Stimulated activated CD4-positive, alpha-beta T cell treated with anti-CD3 and anti-CD28 coated beads, TNF-alpha, amount 100 ng/mL, for 24 hours (primary cell): ENCODE data around the gene C2CD2.
"Not testable (repeated sequence)": the region's sequence is repeated elsewhere in the genome, so short reads cannot be mapped to it uniquely, and the experiment has no call there.

Experiments
- DNase-seq, 3 experiments: peaks; one replicate each; pipeline ENCODE4 v3.0.0-alpha.2; 2020; ENCODE audit warnings: low read depth in 3 of 3

The C2CD2 gene

DNA sequence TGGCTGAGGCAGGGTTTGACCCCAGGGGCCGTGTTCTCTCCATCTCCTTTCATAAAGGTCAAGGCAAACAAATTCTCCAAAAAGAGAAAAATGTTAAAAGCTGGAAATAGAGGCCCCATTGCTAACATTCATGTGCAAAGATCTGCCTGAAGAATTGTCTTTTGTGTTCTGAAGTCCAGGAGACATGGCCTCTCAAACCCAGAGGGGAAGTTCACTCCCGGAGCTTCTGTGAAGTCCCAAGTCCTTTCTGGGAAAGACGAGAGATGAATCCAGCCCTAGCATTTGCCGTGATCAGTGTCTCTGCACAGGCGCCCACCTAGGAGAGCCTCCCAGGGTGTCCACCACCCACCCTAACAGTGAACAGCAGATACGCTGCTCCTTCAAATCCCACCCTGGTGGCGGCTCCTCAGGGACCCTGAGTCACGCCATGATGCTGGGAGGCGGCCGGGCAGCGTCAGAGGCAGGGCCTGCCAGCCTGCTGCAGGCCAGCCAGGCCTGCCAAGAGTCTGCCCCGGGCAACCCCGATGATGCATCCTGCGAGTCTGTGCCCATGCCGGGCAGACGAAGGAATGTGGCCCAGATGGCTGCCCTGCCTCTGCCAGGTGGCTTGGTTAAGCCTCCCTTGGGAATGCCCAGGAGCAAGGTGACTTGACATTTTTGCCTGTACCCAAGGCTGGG lies 5.2 kb upstream of the C2CD2 start:
- no peak for DNase-seq

DNA sequence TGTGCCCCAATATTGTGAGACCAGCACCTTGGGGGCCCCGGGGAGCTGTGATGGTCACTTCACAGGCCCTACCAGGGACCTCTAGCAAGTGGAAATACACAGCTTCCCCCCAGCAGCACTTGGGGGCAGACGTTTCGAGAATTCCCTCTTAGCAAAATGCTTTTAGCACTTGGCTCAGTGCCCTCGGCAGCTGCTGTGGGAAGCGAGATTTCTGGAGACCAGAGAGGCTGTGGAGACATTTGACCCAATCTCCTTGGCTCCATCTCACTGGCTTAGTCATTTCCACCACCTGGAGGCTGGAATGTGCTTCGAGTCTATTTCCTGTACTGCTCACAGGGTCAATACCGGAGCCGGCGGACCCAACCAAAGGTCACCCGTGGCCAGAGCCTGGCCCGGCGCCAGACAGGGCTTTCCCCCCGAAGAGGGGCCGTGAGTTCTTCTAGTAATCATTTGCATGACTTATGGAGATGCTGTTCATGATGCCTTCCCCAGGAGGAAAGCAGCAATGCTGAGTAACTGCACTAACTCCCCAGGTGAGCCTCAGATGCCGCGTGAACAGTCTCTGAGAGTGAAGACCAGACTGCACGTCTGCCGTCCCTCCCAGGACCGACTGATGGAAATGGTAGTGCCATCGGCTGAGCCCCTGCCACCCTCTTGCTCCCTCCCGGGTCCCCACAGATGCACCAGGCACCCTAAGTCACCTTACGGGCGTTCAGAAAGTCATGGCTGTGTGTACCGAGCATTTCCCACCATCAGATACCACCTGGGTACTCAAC lies 4.4 kb upstream of the C2CD2 start:
- no peak for DNase-seq

GRCh38 chr21:41956926-41957729 lies 3.3 kb upstream of the C2CD2 start:
- no peak for DNase-seq

DNA sequence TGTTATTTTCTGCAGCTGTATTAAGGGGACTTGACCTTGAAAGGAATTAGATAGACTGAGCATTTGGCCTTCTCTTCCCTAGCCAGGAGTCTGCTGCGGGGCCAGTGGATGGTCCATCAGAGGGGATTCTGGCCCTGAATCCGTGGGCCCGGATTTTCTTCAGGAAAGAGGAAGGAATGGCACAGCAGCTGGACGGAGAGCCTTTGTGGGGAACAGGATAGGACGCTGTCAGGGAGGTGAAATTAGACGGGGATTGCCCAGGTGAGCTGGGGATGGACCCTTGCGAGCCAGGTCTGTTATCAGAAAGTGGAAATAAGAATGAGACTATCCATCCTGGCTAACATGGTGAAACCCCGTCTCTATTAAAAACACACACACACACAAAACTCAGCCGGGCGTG lies 1.7 kb upstream of the C2CD2 start:
- DNase-seq: no peak

- DNase-seq: no peak
Measured at GRCh38 chr21:41954654-41955499, 1.1 kb upstream of the C2CD2 start.

DNA sequence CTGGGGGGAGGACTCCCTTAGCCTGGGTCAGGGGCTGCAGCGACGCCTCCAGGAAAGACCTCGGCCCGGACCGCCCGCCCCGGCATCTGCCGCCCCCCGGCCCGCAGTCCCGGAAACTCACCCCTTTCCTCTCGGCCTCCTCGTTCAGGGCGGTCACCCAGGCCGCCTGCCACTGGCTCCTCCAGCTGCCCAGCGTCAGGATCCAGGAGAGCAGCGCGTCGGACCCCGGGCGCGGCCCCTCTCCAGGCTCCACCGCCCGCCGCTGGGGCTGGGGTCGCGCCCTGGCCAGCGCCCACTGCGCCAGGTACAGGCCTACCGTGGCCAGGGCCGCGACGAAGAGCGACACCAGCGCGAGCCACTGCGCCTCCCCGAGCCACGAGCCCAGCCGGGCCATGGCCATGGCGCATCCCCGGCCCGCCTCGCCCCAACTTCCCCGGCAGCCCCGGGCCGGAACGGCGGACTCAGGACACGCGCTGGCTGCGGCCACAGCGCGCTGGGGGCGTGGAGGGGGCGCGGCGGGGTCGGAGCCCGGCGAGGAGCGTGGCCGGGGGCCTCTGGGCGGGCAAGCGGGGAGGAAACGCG lies 478 bp downstream of the C2CD2 start:
- DNase-seq: no peak

- no peak for DNase-seq
Measured at GRCh38 chr21:41952568-41953248, 1.1 kb downstream of the C2CD2 start.

DNA sequence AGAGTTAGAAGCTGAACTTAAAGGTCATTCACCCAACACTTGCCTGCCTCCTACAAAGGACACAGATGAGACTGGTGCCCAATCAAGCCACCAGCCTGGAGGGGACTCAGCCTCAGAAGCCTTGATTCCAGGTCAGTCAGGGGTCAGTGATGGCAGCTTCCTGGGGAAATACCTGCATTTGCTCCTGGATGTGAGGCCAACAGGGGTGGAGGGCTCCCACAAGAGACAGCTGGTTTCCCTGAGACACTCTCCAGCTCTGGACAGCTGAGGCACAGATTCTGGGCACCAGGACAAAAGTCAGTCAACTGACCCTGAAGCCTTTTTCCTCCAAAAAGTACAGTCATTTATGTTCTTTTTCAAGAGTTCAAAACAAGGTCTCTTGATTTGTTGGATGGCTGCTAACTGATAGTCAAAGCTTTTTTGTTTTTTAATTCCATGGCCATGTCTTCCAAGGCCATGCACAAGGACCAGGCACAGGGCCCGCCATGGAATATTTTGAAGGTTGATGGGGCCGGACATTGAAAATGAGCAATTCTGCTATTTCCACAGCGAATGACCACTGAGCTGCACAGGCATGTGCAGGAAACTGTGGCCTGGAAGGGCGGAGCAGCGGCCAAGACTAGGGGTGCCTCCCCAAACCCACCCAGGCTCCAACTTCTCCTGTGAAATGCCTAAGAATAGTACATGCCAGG lies 1.8 kb downstream of the C2CD2 start:
- DNase-seq: no peak

DNA sequence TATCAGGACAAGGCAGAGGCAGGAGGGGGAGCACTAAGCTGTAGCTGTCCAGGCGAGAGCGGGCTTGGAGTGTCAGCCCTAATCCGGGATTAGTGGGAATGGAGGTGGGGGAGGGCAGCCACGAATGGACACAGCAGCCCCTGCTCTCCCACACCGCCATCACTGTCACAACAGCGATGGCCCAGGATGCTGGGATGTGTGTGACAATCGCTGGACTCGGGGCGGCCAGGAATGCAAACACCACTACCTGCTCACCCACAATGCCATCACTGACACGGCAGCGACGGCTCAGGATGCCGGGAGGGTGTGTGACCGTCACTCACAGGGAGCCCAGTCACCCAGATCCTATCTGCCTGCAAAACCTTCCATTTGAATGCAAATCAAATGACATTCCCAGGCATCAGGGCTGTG lies 2.9 kb downstream of the C2CD2 start:
- DNase-seq: no peak

DNA sequence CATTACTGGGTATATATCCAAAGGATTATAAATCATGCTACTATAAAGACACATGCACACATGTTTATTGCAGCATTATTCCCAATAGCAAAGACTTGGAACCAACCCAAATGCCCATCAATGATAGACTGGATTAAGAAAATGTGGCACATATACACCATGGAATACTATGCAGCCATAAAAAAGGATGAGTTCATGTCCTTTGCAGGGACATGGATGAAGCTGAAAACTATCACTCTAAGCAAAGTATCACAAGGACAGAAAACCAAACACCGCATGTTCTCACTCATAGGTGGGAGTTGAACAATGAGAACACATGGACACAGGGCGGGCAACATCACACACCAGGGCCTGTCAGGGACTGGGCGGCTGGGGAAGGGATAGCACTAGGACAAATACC lies 4.2 kb downstream of the C2CD2 start:
- not testable (repeated sequence) for DNase-seq

DNA sequence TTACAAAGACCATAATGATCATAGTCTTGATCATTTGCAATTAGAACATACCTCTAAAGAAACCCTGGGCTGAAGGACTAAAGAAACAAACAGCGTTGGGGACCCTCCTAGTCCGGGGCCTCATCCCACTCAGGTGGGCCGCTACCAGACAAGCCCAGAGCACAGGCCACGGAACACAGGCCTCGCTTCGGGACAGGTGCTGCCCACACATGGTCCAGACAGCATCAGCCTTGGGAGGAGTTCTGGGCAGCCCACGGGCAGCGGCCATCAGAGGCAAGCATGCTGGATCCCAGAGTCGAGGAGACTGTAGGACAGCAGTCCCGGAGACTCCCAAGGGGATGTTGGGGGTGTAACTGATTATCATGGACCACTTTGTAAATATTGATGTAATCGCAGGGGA lies 4.9 kb downstream of the C2CD2 start:
- DNase-seq: no peak

DNA sequence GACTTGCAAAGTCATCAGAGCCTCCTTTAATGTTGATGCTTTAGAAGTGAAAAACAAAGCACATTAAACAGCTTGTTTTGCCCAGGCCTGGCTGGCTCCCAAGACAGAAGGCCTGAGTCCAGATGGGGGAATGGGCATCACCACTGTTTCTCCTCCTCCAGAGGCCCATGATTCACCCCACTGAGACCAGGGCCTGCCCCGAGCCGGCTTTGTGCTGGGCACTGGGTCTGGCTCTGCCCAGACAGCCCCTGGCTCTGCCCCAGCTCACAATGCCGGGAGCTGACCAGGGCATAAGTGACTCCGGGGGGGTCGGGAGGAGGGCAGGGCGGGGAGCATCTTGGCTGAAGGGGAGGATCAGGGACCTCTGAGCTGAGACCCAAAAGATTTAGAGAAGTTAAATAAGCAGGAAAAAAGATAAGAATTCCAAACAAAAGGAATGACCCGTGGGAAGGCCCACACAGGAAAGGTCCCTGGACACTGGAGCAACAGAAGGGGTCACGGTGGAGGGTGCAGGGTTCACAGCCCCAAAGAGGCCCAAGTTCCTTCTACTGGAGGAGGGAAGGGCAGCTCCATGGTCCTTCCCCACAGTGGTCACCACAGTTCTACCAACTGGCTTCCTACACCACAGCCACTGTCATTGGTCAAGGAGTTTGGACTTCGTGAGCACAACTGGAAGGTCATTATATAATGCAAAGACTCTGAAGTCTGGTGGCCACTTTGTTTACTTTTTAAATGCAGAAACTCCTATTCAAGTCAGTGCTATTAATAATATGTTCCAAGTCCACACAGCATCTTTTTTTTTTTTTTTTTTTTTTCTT lies 5.5 kb downstream of the C2CD2 start:
- DNase-seq: no peak

DNA sequence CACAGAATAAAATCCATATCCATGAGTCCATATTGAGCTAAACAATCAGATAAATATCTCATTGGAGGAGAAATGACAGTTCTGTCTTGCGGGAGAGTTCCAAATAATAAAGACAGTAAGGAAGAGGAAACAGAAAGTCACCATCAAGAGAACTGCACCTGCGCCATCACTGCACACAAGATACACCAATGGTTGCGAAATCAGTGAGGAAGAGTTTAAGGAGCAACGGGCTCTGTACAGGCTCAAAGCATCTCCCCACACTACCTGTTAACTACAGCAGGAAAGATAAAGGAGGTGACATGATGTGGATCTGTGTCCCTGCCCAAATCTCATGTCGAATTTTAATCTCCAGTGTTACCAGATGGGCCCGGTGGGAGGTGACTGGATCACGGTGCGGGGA lies 7.8 kb downstream of the C2CD2 start:
- DNase-seq: no peak

- no peak for DNase-seq
Measured at GRCh38 chr21:41943851-41944250, 10.0 kb downstream of the C2CD2 start.

DNA sequence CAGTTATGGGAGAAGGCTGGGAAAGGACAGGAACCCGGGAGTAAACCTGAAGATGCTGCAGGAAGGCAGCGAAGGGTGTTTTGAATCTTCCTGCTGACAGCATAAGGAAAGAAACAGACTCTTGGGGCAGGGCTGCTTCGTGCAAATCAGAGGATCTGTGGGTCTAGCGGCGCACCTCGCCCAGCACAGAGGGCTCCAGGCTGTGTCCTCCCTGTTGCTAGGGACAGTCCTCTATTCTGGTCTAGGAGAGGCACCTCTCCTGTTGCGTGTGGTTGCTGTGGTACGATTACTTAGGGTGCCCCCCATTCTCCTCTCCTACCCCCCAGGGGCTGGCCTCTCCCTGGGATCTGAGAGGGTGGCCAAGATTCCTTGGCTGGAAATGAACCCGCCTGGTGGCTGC lies 11.4 kb downstream of the C2CD2 start:
- DNase-seq: no peak

GRCh38 chr21:41941941-41942340 lies 11.9 kb downstream of the C2CD2 start:
- DNase-seq: no peak

- no peak for DNase-seq
Measured at GRCh38 chr21:41940431-41940830, 13.4 kb downstream of the C2CD2 start.

- DNase-seq: no peak
Measured at GRCh38 chr21:41939391-41939790, 14.4 kb downstream of the C2CD2 start.
